Fibroblast of mammary gland (primary cell): Measurements from ENCODE around the gene UGGT2.

Experiments used
- DNase-seq: peaks from one replicate; pipeline ENCODE4 v3.0.0-alpha.2; 2010; ENCODE audit warnings: low read depth
- H3K4me3 ChIP-seq: 2 replicates; pipeline ENCODE4 v1.5.1; 2011; ENCODE audit warnings: low read depth, mild to moderate bottlenecking, low read length, moderate library complexity; ENCODE audit not compliant: control insufficient read depth
- TF ChIP-seq, protein P1 (sequence below): conservative IDR thresholded peaks from 2 replicates; pipeline ENCODE4 v1.5.1; 2011; ENCODE audit warnings: low read depth, low read length, inconsistent platforms; ENCODE audit not compliant: control insufficient read depth, insufficient read depth

UGGT2 gene

DNA sequence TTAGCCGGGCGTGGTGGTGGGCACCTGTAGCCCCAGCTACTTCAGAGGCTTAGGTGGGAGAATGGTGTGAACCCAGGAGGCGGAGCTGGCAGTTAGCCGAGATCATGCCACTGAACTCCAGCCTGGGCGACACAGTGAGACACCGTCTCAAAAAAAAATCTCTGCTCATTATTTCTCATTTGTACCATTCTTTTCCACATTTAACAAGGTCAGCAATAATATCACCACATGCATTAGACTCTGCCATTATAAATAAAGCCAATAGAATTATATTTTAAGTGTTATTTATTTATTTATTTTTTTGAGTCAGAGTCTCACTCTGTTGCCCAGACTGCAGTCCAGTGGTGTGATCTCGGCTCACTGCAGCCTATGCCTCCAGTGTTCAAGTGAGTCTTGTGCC lies 24.2 kb downstream of the UGGT2 start:
- TF ChIP-seq, protein P1, sequence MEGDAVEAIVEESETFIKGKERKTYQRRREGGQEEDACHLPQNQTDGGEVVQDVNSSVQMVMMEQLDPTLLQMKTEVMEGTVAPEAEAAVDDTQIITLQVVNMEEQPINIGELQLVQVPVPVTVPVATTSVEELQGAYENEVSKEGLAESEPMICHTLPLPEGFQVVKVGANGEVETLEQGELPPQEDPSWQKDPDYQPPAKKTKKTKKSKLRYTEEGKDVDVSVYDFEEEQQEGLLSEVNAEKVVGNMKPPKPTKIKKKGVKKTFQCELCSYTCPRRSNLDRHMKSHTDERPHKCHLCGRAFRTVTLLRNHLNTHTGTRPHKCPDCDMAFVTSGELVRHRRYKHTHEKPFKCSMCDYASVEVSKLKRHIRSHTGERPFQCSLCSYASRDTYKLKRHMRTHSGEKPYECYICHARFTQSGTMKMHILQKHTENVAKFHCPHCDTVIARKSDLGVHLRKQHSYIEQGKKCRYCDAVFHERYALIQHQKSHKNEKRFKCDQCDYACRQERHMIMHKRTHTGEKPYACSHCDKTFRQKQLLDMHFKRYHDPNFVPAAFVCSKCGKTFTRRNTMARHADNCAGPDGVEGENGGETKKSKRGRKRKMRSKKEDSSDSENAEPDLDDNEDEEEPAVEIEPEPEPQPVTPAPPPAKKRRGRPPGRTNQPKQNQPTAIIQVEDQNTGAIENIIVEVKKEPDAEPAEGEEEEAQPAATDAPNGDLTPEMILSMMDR = no peak
- H3K4me3 ChIP-seq = no peak overlapping the region
- no peak for DNase-seq

DNA sequence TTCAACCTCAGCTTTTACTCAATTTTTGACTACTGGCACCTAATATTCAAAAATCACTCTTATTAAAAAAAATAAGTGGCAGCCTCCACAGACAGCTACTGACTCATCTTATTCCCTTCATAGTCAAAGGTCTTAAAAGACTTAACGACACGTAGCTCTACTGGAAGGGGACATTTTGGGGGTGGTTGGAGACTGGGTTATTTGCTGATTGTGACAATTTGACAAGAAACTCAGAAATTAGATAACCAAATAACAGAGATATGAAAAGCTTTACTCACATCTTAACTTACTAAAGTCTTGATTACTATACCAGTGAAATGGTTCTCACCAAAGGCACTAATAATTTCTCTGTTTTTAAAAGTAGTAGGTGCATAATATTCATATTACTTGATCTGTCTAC lies 25.7 kb downstream of the UGGT2 start:
- TF ChIP-seq, protein P1 = no peak
- H3K4me3 ChIP-seq = no peak overlapping the region
- no peak for DNase-seq

- TF ChIP-seq, protein P1 = no peak
- H3K4me3 ChIP-seq = no peak overlapping the region
- peak; percentile 29 for DNase-seq
These were observed 27.9 kb downstream of the UGGT2 start for GRCh38 chr13:96025283-96025682.

DNA sequence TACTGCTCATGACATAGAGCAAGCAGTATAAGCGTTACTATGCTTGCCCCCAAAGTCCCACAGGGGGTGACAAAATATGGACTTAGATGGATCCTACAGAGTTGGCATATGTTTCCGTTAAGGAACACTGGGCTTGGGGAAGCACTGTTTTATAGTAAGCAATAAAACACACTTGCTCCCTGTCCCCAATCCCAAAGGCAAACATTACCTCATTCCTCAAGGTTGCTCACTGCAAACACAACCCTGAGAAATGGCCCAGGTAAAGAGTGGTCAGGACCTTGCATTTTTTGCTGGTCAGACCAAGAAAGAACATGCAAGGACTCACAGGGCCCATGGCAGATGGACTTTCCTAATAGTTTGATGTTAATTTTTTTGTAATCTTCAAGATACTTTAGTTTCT lies 32.3 kb downstream of the UGGT2 start:
- no peak for DNase-seq
- TF ChIP-seq, protein P1 = no peak
- no peak overlapping the region for H3K4me3 ChIP-seq

GRCh38 chr13:96020155-96020575 lies 33.0 kb downstream of the UGGT2 start:
- peak; percentile 73 for DNase-seq
- TF ChIP-seq, protein P1 = peak; percentile 57

DNA sequence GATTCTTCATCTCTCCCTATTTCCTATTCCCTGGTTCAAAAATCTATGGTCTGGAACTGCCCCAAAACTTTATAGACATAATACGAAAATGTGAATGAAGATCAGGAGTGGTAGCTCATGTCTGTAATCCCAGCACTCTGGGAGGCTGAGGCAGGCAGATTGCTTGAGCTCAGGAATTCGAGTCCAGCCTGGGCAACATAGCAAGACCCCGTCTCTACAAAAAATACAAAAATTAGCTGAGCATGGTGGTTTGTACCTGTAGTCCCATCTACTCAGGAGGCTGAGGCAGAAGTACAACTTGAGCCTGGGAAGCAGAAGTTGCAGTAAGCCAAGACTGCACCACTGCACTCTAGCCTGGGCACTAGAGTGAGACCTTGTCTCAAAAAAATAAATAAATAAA lies 35.1 kb downstream of the UGGT2 start:
- H3K4me3 ChIP-seq = no peak overlapping the region
- TF ChIP-seq, protein P1 = no peak
- no peak for DNase-seq

More at GRCh38 chr13:96020155-96020575, 33.0 kb downstream of the UGGT2 start:
- no peak overlapping the region for H3K4me3 ChIP-seq

DNA sequence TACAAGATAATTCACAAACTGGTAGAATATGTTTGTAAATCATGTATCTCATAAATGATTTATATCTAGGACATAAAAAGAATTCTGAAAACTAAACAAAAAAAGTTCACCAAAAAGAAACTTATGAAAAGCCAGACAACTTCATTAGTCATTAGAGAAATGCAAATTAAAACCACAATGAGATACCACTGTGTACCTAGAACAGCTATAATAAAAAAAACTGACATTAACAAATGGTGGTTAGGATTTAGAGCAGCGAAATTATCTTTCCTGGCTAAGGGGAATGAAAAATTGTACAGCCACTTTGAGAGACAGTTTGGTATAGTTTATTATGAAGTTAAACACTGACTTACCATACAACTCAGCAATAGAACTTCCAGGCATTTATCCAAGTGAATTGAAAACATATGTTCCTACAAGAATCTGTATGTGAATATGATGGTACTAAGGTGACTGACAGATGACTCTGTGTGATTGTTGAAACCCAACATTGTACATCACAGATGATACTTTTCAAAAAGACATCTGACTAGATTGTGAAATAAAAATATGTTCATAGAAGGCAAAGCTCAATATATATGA lies 41.8 kb downstream of the UGGT2 start:
- peak; percentile 80 for DNase-seq
- no peak overlapping the region for H3K4me3 ChIP-seq
- TF ChIP-seq, protein P1 = no peak
